ENCODE results near the gene BCO1. TPM values are rescaled to one million over a fixed set of nuclear protein-coding genes. Genes with fewer than 3 reads are reported as not detected.

Gene BCO1
- total RNA-seq, 2 experiments from 2014 or later = not detected

DNA sequence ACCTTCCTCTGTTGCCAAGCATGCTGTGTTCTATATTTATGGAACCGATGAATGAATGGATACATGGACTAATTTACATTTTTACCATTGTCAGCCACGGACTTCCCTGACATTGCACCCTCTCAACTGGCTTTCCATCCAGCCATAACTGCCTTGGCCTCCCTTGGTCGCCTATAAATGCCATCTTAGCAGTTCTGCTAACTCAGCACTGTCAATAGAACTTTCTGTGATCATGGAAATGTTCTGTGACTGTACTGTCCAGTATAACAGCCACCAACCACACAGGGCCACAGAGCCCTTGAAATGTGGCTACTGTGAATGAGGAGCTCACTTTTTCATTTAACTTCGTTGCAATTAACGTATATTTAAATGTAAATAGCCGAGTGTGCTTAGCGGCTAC, 8.7 kb upstream of the BCO1 start:
- no peaks in the 10 kb centered on the region for H3K9me3 Mint-ChIP-seq

DNA sequence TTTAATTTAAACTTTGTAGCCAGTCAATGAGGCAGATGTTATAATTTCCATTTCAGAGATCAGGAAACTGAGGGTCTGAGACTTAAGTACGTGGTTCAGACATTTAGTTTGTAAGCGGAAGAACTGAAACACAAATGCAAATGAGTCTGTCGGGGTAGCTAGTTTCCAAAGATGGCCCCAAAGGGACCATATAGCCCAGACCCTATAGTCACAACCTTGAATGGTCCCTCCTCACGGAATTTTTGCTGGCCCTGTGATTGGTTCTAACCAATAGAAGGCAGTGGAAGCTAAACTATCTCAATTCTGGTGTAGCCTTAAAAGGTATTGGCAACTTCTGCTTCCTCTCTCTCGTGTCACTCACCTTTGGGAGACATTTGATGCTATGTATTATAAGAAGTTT, 7.5 kb upstream of the BCO1 start:
- no peak for DNase-seq
- POLR2A ChIA-PET = interaction anchor here (1.3 kb wide), 1 partner anchor 10 kb away, joined by 4 read pairs; no protein-coding TSS in a partner anchor
- TF ChIP-seq, protein P1, sequence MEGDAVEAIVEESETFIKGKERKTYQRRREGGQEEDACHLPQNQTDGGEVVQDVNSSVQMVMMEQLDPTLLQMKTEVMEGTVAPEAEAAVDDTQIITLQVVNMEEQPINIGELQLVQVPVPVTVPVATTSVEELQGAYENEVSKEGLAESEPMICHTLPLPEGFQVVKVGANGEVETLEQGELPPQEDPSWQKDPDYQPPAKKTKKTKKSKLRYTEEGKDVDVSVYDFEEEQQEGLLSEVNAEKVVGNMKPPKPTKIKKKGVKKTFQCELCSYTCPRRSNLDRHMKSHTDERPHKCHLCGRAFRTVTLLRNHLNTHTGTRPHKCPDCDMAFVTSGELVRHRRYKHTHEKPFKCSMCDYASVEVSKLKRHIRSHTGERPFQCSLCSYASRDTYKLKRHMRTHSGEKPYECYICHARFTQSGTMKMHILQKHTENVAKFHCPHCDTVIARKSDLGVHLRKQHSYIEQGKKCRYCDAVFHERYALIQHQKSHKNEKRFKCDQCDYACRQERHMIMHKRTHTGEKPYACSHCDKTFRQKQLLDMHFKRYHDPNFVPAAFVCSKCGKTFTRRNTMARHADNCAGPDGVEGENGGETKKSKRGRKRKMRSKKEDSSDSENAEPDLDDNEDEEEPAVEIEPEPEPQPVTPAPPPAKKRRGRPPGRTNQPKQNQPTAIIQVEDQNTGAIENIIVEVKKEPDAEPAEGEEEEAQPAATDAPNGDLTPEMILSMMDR (IDR thresholded peaks at IDR 0.05) = no peak
- Mint-ChIP-seq H3K4me3 (no peak overlapping the region), H3K27me3 (peaks cover 3% of the 10 kb centered on the region), H3K9me3 (no peaks in the 10 kb centered on the region), H3K36me3 (ENCODE audit: low read depth) (no peaks in the 10 kb centered on the region), H3K27ac (no peak overlapping the region), H3K4me1 (ENCODE audit: low read depth) (no peaks in the 10 kb centered on the region)
- ATAC-seq = no peak
- intact Hi-C loops (cut with micrococcal nuclease) = no loop called here
- CTCF ChIA-PET = interaction anchor here (2.5 to 3.0 kb wide), 2 partner anchors 26 to 30 kb away, joined by 9 to 10 read pairs; no protein-coding TSS in a partner anchor

More for the DNA sequence above, 8.7 kb upstream of the BCO1 start:
- H3K36me3 Mint-ChIP-seq (ENCODE audit: low read depth) = no peaks in the 10 kb centered on the region
- no peak overlapping the region for H3K4me3 Mint-ChIP-seq
- CTCF ChIA-PET = interaction anchor here (2.5 to 3.0 kb wide), 2 partner anchors 25 to 32 kb away, joined by 9 to 10 read pairs; no protein-coding TSS in a partner anchor
- peaks cover 4% of the 10 kb centered on the region for H3K27me3 Mint-ChIP-seq
- DNase-seq (no peak), ATAC-seq (no peak)
- POLR2A ChIA-PET = no interaction called here
- intact Hi-C loops (cut with micrococcal nuclease) = no loop called here
- H3K4me1 Mint-ChIP-seq (ENCODE audit: low read depth) = no peaks in the 10 kb centered on the region
- H3K27ac Mint-ChIP-seq = no peak overlapping the region
- TF ChIP-seq, protein P1 (IDR thresholded peaks at IDR 0.05) = no peak

DNA sequence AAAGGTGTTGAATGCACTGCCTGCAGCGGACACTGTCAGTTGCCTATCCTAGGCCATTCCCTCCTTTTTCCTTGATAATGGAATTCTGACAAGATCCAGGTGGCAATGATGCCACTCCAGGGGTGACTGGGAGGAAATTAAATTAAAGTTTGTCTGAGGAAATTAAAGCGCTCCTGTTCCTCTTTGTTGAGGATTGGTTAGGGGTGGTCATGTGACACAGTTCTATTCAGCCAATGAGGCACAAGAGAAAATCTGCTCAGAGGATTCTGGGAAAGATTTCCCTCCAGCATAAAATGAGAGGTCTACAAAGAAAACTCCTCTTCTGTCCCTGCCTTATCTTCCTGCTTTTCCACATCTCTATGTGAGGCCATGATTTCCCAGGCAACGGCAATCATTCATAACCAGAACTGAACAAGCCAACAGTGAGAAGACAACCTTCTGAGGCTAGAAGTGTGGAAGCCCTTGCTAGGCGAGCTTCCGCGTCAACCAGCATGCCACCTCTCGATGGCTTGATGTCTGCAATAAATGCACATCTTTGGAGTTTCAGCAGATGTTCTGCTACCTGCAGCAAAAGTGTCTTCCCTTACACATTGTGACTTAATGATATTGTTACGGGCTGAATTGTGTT, 5.6 kb upstream of the BCO1 start:
- DNase-seq (no peak), ATAC-seq (no peak)
- no peaks in the 10 kb centered on the region for H3K36me3 Mint-ChIP-seq (ENCODE audit: low read depth)
- POLR2A ChIA-PET = no interaction called here
- H3K4me3 Mint-ChIP-seq = no peak overlapping the region
- TF ChIP-seq, protein P1 (IDR thresholded peaks at IDR 0.05) = no peak
- intact Hi-C loops (cut with micrococcal nuclease) = no loop called here
- no peak overlapping the region for H3K27ac Mint-ChIP-seq
- CTCF ChIA-PET = no interaction called here
- H3K9me3 Mint-ChIP-seq = no peaks in the 10 kb centered on the region
- H3K4me1 Mint-ChIP-seq (ENCODE audit: low read depth) = no peaks in the 10 kb centered on the region
- no peaks in the 10 kb centered on the region for H3K27me3 Mint-ChIP-seq

DNA sequence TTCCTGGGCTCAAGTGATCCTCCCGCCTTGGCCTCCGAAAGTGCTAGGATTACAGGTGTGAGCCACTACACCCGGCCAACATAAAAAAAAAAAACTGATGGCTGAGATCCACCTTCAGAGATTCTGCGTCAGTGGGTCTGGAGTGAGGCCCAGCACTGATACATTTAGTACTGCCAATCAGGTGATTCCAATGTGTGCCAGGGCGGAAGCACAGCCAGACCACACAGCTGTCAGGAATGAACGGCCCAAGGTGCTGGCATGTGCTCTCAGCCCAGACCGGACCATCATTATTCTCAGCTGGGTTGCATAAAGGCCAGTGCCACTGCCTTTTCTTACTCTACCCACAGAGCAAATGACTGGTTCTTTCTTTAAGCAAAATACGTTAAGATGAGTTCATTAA, 1.2 kb upstream of the BCO1 start:
- intact Hi-C loops (cut with micrococcal nuclease) = no loop called here
- no peaks in the 10 kb centered on the region for H3K36me3 Mint-ChIP-seq (ENCODE audit: low read depth)
- DNase-seq = no peak
- ATAC-seq = no peak
- TF ChIP-seq, protein P1 (IDR thresholded peaks at IDR 0.05) = no peak
- POLR2A ChIA-PET = interaction anchor here (0.6 kb wide), 1 partner anchor 1716 kb away, joined by 3 read pairs; no protein-coding TSS in a partner anchor
- H3K9me3 Mint-ChIP-seq = no peaks in the 10 kb centered on the region
- no peak overlapping the region for H3K4me3 Mint-ChIP-seq
- H3K4me1 Mint-ChIP-seq (ENCODE audit: low read depth) = peaks cover 7% of the 10 kb centered on the region
- CTCF ChIA-PET = interaction anchor here (2.5 kb wide), 1 partner anchor 32 kb away, joined by 12 read pairs; no protein-coding TSS in a partner anchor
- no peaks in the 10 kb centered on the region for H3K27me3 Mint-ChIP-seq
- H3K27ac Mint-ChIP-seq = no peak overlapping the region

DNA sequence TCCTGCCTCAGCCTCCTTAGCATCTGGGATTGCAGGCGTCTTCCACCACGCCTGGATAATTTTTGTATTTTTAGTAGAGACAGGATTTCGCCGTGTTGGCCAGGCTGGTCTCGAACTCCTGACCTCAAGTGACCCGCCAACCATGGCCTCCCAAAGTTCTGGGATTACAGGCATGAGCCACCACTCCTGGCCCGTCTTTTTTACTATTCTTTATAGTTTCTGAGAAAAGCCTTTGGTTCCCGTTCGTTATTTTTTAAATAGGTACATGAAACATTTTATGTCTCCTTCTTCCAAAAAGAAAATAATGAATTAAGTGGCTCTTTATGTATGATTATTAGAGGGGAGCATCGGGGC, 570 bp upstream of the BCO1 start:
- Mint-ChIP-seq H3K4me3 (no peak overlapping the region), H3K36me3 (ENCODE audit: low read depth) (no peaks in the 10 kb centered on the region), H3K27ac (no peak overlapping the region), H3K9me3 (no peaks in the 10 kb centered on the region), H3K4me1 (ENCODE audit: low read depth) (peaks cover 7% of the 10 kb centered on the region), H3K27me3 (no peaks in the 10 kb centered on the region)
- ChIA-PET CTCF (interaction anchor here (1.5 to 2.5 kb wide), 2 partner anchors 23 to 33 kb away, joined by 5 to 12 read pairs; no protein-coding TSS in a partner anchor), POLR2A (no interaction called here)
- TF ChIP-seq, protein P1 (IDR thresholded peaks at IDR 0.05) = no peak
- ATAC-seq (no peak), DNase-seq (no peak)
- intact Hi-C loops (cut with micrococcal nuclease) = no loop called here

All from activated CD8-positive, alpha-beta T cell treated with anti-CD3 and anti-CD28 coated beads for 36 hours (primary cell).